SK-N-SH (cell line): ENCODE results near the gene TNPO2.

Experiments used
- NRF1 ChIP-seq: IDR thresholded peaks from 2 replicates; pipeline ENCODE4 v1.6.1; 2012; ENCODE audit warnings: low read depth, mild to moderate bottlenecking, low read length
- POLR2AphosphoS5 ChIP-seq: IDR thresholded peaks from 2 replicates; pipeline ENCODE4 v1.6.1; 2012; ENCODE audit warnings: low read depth, low read length
- RAD21 ChIP-seq: IDR thresholded peaks from 2 replicates; pipeline ENCODE4 v1.6.1; 2012; ENCODE audit warnings: mild to moderate bottlenecking, low read length
- SMC3 ChIP-seq: IDR thresholded peaks from 2 replicates; pipeline ENCODE4 v1.6.1; 2012; ENCODE audit warnings: low read depth, low read length, improper control_type of control experiment
- TAF1 ChIP-seq: IDR thresholded peaks from 2 replicates; pipeline ENCODE4 v1.6.1; 2012; ENCODE audit warnings: low read depth, mild to moderate bottlenecking, low read length, moderate library complexity, borderline replicate concordance
- TF ChIP-seq, protein P1 (sequence below): fragments of 150-350 bp; IDR thresholded peaks from 2 replicates; pipeline ENCODE4 v1.6.1; 2017; ENCODE audit warnings: antibody characterized with exemption, low read length, low read depth, borderline replicate concordance
- TF ChIP-seq, protein P2 (sequence below): IDR thresholded peaks from 2 replicates; pipeline ENCODE4 v1.6.1; 2012; ENCODE audit warnings: mild to moderate bottlenecking, low read depth, low read length, moderate library complexity
- TF ChIP-seq, protein P3 (sequence below): fragments of 200-600 bp; sonication (generic); IDR thresholded peaks from 2 replicates; pipeline ENCODE4 v1.6.1; 2017; ENCODE audit warnings: antibody characterized with exemption, mild to moderate bottlenecking, moderate library complexity

DNA sequence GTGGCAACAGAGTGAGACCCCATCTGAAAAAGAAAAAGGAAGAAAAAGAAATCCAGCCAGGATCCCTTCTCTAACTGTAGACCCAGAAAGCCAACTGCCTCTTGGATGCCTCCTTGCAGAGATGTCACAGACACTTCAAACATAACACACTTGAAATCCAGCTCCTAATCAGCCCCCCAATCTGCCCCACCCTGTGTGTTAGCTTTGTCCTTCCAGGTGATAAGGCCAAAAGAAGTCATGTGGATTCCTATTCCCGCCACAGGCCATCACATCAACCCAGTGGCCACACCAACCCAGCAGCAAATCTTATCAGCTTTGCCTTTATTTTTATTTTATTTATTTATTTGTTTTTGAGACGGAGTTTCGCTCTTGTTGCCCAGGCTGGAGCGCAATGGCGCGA is 36.0 kb upstream of the TNPO2 start:
- TF ChIP-seq, protein P1, sequence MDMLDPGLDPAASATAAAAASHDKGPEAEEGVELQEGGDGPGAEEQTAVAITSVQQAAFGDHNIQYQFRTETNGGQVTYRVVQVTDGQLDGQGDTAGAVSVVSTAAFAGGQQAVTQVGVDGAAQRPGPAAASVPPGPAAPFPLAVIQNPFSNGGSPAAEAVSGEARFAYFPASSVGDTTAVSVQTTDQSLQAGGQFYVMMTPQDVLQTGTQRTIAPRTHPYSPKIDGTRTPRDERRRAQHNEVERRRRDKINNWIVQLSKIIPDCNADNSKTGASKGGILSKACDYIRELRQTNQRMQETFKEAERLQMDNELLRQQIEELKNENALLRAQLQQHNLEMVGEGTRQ: no peak
- TF ChIP-seq, protein P2, sequence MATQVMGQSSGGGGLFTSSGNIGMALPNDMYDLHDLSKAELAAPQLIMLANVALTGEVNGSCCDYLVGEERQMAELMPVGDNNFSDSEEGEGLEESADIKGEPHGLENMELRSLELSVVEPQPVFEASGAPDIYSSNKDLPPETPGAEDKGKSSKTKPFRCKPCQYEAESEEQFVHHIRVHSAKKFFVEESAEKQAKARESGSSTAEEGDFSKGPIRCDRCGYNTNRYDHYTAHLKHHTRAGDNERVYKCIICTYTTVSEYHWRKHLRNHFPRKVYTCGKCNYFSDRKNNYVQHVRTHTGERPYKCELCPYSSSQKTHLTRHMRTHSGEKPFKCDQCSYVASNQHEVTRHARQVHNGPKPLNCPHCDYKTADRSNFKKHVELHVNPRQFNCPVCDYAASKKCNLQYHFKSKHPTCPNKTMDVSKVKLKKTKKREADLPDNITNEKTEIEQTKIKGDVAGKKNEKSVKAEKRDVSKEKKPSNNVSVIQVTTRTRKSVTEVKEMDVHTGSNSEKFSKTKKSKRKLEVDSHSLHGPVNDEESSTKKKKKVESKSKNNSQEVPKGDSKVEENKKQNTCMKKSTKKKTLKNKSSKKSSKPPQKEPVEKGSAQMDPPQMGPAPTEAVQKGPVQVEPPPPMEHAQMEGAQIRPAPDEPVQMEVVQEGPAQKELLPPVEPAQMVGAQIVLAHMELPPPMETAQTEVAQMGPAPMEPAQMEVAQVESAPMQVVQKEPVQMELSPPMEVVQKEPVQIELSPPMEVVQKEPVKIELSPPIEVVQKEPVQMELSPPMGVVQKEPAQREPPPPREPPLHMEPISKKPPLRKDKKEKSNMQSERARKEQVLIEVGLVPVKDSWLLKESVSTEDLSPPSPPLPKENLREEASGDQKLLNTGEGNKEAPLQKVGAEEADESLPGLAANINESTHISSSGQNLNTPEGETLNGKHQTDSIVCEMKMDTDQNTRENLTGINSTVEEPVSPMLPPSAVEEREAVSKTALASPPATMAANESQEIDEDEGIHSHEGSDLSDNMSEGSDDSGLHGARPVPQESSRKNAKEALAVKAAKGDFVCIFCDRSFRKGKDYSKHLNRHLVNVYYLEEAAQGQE: no peak
- TF ChIP-seq TAF1: no peak
- TF ChIP-seq RAD21: no peak
- TF ChIP-seq SMC3: no peak
- TF ChIP-seq, protein P3, sequence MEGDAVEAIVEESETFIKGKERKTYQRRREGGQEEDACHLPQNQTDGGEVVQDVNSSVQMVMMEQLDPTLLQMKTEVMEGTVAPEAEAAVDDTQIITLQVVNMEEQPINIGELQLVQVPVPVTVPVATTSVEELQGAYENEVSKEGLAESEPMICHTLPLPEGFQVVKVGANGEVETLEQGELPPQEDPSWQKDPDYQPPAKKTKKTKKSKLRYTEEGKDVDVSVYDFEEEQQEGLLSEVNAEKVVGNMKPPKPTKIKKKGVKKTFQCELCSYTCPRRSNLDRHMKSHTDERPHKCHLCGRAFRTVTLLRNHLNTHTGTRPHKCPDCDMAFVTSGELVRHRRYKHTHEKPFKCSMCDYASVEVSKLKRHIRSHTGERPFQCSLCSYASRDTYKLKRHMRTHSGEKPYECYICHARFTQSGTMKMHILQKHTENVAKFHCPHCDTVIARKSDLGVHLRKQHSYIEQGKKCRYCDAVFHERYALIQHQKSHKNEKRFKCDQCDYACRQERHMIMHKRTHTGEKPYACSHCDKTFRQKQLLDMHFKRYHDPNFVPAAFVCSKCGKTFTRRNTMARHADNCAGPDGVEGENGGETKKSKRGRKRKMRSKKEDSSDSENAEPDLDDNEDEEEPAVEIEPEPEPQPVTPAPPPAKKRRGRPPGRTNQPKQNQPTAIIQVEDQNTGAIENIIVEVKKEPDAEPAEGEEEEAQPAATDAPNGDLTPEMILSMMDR: no peak
- no peak for TF ChIP-seq NRF1
- no peak for TF ChIP-seq POLR2AphosphoS5
